AG04450 (cell line): Measurements from ENCODE around the gene CFAP20DC. TPM values are rescaled to one million over a fixed set of nuclear protein-coding genes. Genes with fewer than 3 reads are reported as not detected.
A peak's percentile ranks its signal among the peaks of the same experiment; 100 is the strongest.

Experiments
- CTCF ChIA-PET: fragments of 300-600, 350-600 bp; formaldehyde crosslinking; extraction: SDS; loops from one replicate; lab custom pipeline; 2022; ENCODE audit warnings: antibody characterized with exemption, inconsistent platforms; lab: Charles Lee
- POLR2A ChIA-PET: fragments of 350-600 bp; formaldehyde crosslinking; extraction: SDS; loops from one replicate; lab custom pipeline; 2021; ENCODE audit warnings: antibody characterized with exemption, inconsistent platforms; lab: Yijun Ruan, JAX
- DNase-seq: peaks from one replicate; pipeline ENCODE4 v3.0.0-alpha.2; 2011; ENCODE audit warnings: low read depth, low spot score
- H3K27ac ChIP-seq: one replicate; pipeline ENCODE4 v1.5.1; 2012; ENCODE audit warnings: low read depth, low read length, control low read depth
- H3K27me3 ChIP-seq: one replicate; pipeline ENCODE4 v1.6.0; 2012; ENCODE audit warnings: low read length; ENCODE audit not compliant: control insufficient read depth, insufficient read depth
- H3K4me3 ChIP-seq: 2 replicates; pipeline ENCODE4 v1.5.1; 2011; ENCODE audit warnings: mild to moderate bottlenecking, low read depth, low read length, control low read depth
- H3K9me3 ChIP-seq: 2 replicates; pipeline ENCODE4 v1.5.1; 2012; ENCODE audit warnings: low read length; ENCODE audit not compliant: control insufficient read depth, insufficient read depth
- CTCF ChIP-seq: IDR thresholded peaks from 2 replicates; pipeline ENCODE4 v1.5.1; 2011; ENCODE audit warnings: low read depth, low read length, control low read depth, inconsistent platforms
- polyA plus RNA-seq: library from polyadenylated mRNA; depleted of rRNA; stranded (reverse); fragments of >200 nt; gene quantifications from 2 replicates; pipeline ENCODE4 v1.2.3, GENCODE V29; 2011

The CFAP20DC gene
- polyA plus RNA-seq, 1 experiment = 3.5 TPM

- TF ChIP-seq CTCF = no peak
- DNase-seq = no peak
- Histone ChIP-seq H3K27me3 (no peaks in the 10 kb centered on the region), H3K9me3 (no peaks in the 10 kb centered on the region), H3K4me3 (no peak overlapping the region), H3K27ac (no peak overlapping the region)
- ChIA-PET CTCF (no interaction called here), POLR2A (no interaction called here)
These were observed 175.0 kb downstream of the CFAP20DC start for GRCh38 chr3:58874795-58875194.

- no peak for DNase-seq
- H3K27ac ChIP-seq = peak overlapping the region; percentile 0
- ChIA-PET CTCF (no interaction called here), POLR2A (no interaction called here)
- no peaks in the 10 kb centered on the region for H3K9me3 ChIP-seq
- TF ChIP-seq CTCF = no peak
- H3K27me3 ChIP-seq = no peaks in the 10 kb centered on the region
- no peak overlapping the region for H3K4me3 ChIP-seq
These were observed 175.5 kb downstream of the CFAP20DC start for GRCh38 chr3:58874248-58874741.

- DNase-seq = no peak
- H3K27me3 ChIP-seq = no peaks in the 10 kb centered on the region
- H3K4me3 ChIP-seq = no peak overlapping the region
- ChIA-PET POLR2A (no interaction called here), CTCF (interaction anchor here (1.8 kb wide), 1 partner anchor 44 kb away, joined by 3 read pairs; no protein-coding TSS in a partner anchor)
- H3K27ac ChIP-seq = no peak overlapping the region
- no peaks in the 10 kb centered on the region for H3K9me3 ChIP-seq
- TF ChIP-seq CTCF = no peak
These were observed 181.6 kb downstream of the CFAP20DC start for GRCh38 chr3:58868097-58868779.

- no peak for TF ChIP-seq CTCF
- no peak overlapping the region for H3K4me3 ChIP-seq
- no peaks in the 10 kb centered on the region for H3K9me3 ChIP-seq
- H3K27me3 ChIP-seq = no peaks in the 10 kb centered on the region
- no peak overlapping the region for H3K27ac ChIP-seq
- CTCF ChIA-PET = interaction anchor here (1.9 kb wide), 1 partner anchor 43 kb away, joined by 6 read pairs; no protein-coding TSS in a partner anchor
- DNase-seq = no peak
- POLR2A ChIA-PET = no interaction called here
These were observed 182.2 kb downstream of the CFAP20DC start for GRCh38 chr3:58867621-58868020.

- no peak for DNase-seq
- no peak overlapping the region for H3K4me3 ChIP-seq
- H3K27ac ChIP-seq = no peak overlapping the region
- H3K9me3 ChIP-seq = no peaks in the 10 kb centered on the region
- no peaks in the 10 kb centered on the region for H3K27me3 ChIP-seq
- no peak for TF ChIP-seq CTCF
- CTCF ChIA-PET = interaction anchor here (1.9 kb wide), 1 partner anchor 42 kb away, joined by 6 read pairs; no protein-coding TSS in a partner anchor
- POLR2A ChIA-PET = no interaction called here
These were observed 183.7 kb downstream of the CFAP20DC start for GRCh38 chr3:58866079-58866478.
